HL-60/S4 (cell line): ENCODE data around the gene MEIS1.

ENCODE experiments used
- in situ Hi-C: fragments of 300-500 bp; cut with MboI; formaldehyde crosslinking; loops from 2 replicates; pipeline ENCODE4 v1.14.3; 2022; ENCODE audit warnings: low sequenced_read_pairs

Gene MEIS1

GRCh38 chr2:66607152-66607551, 172.2 kb downstream of the MEIS1 start:
- in situ Hi-C loops, result no loop called here
